GM19238 (cell line): ENCODE results near the gene RAB8A.
"Not testable (repeated sequence)": the region's sequence is repeated elsewhere in the genome, so short reads cannot be mapped to it uniquely, and the experiment has no call there.

Experiments
- DNase-seq: peaks from one replicate; pipeline ENCODE4 v3.0.0; 2011; ENCODE audit warnings: low spot score; ENCODE audit not compliant: insufficient read length

RAB8A gene

GRCh38 chr19:16111909-16112752 lies 442 bp downstream of the RAB8A start:
- DNase-seq = no peak

- no peak for DNase-seq
These were observed 1.1 kb downstream of the RAB8A start for GRCh38 chr19:16112778-16113177.

DNA sequence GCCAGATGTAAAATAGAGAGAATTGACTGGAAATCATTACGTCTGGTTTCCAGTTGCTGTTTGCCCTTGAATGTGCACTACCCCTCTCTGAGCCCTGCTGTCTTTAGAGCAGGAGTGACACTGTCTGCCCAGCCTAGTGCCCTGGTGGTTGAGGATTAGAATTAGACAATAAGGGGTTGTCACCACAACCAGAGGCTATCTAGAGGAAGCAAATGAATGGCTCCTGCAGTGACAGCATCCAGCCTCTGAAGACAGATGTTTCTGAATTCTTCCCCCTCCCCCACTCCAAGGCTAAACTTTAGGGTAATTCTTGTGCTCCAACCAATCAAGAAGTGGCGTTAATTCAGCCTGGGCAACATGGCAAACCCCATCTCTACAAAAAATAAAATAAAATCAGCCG lies 2.0 kb downstream of the RAB8A start:
- DNase-seq = no peak

DNA sequence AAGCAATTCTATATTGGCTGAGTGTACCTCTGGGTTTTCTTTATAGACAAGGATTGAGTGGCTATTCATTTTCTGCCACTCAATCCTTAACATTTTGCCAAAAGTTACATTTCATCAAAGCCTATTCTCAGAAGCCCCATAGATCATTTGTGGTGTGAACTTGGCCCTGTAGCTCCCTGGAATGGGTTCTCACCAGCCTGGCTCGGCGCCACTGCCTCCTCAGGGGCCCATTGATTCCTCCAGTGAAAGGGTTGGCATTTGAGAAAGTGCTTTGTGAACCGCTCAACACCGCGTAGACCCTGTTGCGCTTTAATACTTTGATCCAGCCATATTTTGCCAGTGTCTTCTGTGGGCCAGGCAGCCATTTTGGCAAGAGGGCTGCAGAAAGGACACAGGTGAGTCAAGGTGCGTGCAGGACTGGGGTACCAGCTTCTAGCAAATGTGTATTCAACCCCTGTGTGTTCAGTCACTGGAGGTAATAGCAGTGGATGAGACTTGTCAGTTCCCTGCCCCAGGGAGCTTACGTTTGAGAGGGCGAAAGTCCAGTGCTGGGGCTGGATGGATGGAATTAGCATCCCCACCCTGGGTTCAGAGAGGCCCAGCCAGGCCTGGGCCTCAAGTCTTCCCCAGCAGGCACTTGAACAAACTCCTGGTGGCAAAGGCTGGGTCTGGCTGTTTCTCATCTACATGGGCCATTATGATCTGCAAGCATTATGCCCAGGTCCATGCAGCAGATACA lies 3.8 kb downstream of the RAB8A start:
- no peak for DNase-seq

DNA sequence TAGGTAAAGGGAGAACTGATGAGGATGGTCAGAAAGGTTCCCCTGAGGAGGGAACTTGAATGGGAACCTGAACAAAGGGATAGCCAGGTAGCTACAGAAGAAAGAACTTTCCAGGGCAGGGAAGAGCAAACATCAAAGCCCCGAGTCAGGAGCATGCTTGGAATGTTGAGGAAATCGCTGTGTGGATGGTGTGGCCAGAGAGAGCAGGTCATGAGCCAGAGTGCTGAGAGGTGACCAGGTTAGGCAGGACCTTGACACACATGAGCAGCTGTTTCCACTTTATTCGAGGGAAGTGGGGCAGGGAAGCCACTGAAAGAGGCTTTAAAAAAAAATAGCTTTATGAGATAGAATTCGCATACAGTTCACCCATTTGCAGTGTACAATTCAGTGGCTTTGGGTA lies 4.4 kb downstream of the RAB8A start:
- no peak for DNase-seq

GRCh38 chr19:16117594-16118033 lies 5.9 kb downstream of the RAB8A start:
- DNase-seq = peak; percentile 55

- peak; percentile 92 for DNase-seq
These were observed 6.9 kb downstream of the RAB8A start for GRCh38 chr19:16118489-16119033.

DNA sequence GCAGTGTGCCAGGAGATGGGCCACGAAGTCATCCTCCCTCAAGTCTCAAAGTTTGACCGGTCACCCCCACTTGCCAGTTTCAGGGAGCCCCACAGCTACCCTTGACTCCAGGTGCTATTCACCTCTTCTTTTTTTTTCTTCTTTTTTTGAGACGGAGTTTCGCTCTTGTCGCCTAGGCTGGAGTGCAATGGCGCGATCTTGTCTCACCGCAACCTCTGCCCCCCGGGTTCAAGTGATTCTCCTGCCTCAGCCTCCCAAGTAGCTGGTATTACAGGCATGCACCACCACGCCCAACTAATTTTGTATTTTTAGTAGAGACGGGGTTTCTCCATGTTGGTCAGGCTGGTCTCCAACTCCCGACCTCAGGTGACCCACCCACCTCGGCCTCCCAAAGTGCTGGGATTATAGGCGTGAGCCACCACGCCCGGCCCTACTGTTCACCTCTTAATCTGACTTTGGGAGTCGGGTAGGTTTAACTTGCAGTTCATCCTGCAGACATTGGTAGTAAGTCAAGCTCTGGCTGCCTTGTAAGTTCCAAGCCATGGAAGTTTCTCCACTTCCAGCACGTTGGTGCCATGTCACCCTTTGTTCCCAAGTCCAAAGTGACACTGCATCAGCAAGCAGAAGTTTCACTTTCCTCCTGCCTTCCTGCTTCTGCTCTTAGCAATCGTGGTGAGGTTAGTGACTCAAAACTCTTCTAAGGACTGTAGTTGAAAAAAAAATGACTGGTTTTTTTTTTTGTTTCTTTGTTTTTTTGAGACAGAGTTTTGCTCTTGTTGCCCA lies 7.6 kb downstream of the RAB8A start:
- not testable (repeated sequence) for DNase-seq

DNA sequence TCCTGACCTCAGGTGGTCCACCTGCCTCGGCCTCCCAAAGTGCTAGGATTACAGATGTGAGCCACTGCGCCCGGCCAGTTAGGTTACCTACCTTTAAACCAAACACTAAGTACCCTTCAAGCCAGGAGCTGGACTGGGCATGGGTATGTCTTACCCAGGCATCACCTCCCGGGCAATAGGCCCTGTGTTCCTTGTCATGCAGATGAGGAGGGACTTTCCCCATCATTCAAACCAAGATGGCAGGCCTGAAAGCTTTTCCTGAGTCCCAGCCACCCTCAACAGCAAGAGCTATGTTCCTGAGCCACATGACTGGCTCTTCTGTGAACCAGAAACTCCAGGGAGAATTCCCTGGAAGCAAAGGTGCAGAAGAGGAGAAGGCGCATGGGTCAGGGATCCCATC lies 9.5 kb downstream of the RAB8A start:
- no peak for DNase-seq

DNA sequence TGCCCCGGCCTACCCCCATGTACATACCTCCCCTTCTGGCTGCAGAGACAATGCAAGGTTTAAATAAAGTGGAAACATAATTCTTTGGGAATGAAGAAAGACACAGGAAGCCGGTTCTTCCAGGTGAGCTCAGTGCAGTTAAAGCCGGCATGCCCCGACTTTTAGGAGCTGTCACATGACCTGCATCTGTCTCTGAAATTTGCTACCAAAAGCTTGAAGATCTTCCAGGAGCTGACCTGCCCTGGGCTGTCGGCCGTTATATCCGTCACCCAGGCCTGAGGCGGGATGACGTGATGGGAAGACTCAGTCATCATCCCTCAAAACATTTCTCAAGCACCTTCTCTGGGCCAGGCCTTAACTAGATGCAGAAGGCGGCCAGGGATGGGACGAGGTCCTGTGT lies 10.3 kb downstream of the RAB8A start:
- DNase-seq = no peak

DNA sequence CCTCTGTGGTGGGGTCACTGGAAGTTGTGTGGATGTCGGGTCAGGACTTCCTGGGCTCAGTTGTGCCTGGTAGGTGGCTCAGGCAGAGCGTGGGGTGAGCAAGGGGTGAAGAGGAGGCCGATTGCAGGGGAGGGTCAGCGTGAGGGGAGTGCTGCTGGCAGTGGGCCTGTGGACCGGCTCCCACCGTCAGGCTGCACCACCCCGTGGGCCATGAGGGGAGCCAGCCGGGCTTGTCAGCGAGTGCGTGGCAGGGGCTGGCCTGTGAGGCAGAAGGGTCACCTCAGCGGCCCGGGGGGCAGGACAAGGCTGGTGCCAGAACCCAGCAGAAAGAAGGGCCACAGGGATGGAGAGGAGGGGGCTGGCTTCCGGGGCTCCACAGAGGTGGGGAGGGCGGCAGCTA lies 13.3 kb downstream of the RAB8A start:
- DNase-seq = no peak

DNA sequence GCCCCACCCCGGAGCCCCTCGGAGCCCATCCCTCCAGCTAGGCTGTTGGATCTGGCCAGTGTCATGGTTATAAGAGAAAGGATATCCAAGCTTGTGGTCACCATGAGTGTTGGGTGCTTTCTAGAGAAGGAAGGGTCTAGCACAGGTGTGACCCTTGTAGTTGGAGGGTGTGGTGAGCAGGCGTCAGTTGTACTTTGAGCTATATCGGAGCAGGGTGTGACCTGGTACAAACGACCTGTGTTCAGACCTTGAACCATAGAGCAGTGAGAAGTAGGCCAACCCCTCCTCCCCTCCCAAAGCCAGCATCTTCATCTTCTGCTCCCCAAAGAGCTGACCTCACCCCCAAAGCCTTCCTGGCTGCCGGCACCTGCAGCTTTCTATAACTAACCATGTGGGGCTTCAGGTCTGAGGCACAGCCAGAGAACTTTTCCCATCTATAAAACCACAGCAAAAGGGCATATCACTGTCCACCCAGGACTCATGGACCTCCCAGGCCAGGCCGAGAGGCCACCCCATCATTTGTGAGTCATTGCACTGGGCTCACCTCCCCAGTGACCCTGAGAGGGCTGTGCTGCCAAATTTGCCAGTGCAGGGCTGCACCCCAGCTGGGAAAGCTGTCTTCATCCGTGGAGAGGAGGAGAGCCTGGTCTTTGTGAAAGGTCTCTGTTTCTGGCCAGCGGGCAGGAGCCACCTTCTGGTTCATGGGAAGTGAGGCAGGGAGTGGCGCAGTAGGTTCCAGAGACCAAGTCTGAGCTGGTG lies 14.2 kb downstream of the RAB8A start:
- DNase-seq = no peak

GRCh38 chr19:16127080-16127479 lies 15.4 kb downstream of the RAB8A start:
- DNase-seq = no peak

DNA sequence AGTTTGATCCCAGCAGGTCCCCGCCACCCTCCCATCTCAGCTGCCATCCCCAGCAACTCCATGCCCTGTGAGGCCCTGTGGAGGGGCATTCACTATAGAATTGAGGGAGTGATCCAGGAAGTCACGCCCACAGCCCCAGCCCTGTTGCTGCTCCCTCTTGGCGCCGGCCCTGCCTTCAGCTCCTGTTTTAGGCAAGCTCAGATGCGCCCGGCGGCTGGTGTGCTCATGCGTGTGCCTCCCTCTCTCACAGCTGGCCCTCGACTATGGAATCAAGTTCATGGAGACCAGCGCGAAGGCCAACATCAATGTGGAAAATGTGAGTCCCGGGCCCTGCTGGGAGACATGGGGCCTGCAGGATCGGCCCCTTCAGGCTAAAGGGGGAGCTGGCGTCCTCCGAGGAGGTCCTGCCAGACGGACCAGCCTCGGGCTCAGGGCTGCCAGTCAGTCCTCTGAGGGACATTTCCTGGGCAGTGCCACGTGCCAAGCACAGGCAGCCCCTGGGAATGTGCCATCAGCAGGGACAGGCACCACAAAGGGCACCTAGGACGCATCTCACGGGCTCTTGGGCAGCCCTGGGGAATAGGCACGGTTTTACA lies 16.2 kb downstream of the RAB8A start:
- no peak for DNase-seq

DNA sequence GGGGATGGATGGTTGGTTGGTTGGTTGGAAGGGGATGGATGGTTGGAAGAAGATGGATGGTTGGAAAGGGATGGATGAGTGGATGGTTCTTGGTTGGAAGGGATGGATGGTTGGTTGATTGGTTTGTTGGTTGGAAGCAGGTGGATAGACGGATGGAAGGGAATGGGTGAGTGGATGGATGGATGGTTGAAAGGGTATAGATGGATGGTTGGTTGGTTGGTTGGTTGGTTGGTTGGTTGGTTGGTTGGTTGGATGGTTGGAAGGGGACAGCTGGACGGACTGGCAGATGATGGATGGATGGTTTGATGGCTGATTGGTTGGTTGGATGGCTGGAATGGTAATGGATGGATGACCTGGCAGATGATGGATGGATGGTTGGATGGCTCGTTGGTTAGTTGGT lies 20.0 kb downstream of the RAB8A start:
- DNase-seq = no peak

- DNase-seq = no peak
These were observed 22.1 kb downstream of the RAB8A start for GRCh38 chr19:16133818-16134217.

GRCh38 chr19:16134510-16134909 lies 22.8 kb downstream of the RAB8A start:
- DNase-seq = peak; percentile 55

GRCh38 chr19:16135430-16136127 lies 23.9 kb downstream of the RAB8A start:
- DNase-seq = no peak

GRCh38 chr19:16136185-16136999 lies 24.7 kb downstream of the RAB8A start:
- no peak for DNase-seq
